CD4-positive, alpha-beta T cell (primary cell): ENCODE measurements around the gene SARNP. TPM values are rescaled to one million over a fixed set of nuclear protein-coding genes. Genes with fewer than 3 reads are reported as not detected.

Experiments
- ATAC-seq: fragments of 200-7000 bp; cut with Tn5 transposase; one replicate; pipeline ENCODE4 v1.10.0; 2022; ENCODE audit warnings: mild to moderate bottlenecking; ENCODE audit not compliant: poor library complexity
- CTCF ChIA-PET: fragments of 350-600 bp; sonication (Branson Sonifier 250); formaldehyde crosslinking; loops from one replicate; lab custom pipeline; 2021; ENCODE audit warnings: antibody characterized with exemption, inconsistent platforms; lab: Charles Lee
- POLR2A ChIA-PET: fragments of 350-600 bp; sonication (Branson Sonifier 250); formaldehyde crosslinking; loops from one replicate; lab custom pipeline; 2021; ENCODE audit warnings: antibody characterized with exemption, inconsistent platforms; lab: Charles Lee
- DNase-seq, 14 experiments: peaks; one replicate each; pipeline ENCODE4 v3.0.0-alpha.2; 2013 to 2020; ENCODE audit warnings: mixed read lengths in 2 of 14
- H3K27ac ChIP-seq, 2 donors: one replicate each; pipeline versions ENCODE4 v1.5.1 to v1.7.0; 2013; ENCODE audit warnings: low read length in 2 of 2, low read depth in 1 of 2, mild to moderate bottlenecking in 1 of 2
- H3K27me3 ChIP-seq, 2 experiments: 1 replicate in 1 of 2; 2 replicates in 1 of 2; pipeline versions ENCODE4 v1.6.1 to v1.7.0; 2013; ENCODE audit warnings: low read length in 2 of 2, control low read depth in 1 of 2, mild to moderate bottlenecking in 1 of 2, moderate library complexity in 1 of 2; ENCODE audit not compliant: insufficient read depth in 2 of 2, control insufficient read depth in 1 of 2
- H3K36me3 ChIP-seq: one replicate; pipeline ENCODE4 v1.6.1; 2013; ENCODE audit warnings: low read length, control low read depth; ENCODE audit not compliant: insufficient read depth
- H3K4me1 ChIP-seq: one replicate; pipeline ENCODE4 v1.6.1; 2013; ENCODE audit warnings: low read length, control low read depth; ENCODE audit not compliant: insufficient read depth
- H3K4me3 ChIP-seq: one replicate; pipeline ENCODE4 v1.5.1; 2013; ENCODE audit warnings: mild to moderate bottlenecking, low read length, moderate library complexity
- H3K9me3 ChIP-seq, 2 experiments: 1 replicate in 1 of 2; 2 replicates in 1 of 2; pipeline versions ENCODE4 v1.6.1 to v1.7.0; 2013; ENCODE audit warnings: low read length in 2 of 2, mild to moderate bottlenecking in 2 of 2, control low read depth in 1 of 2, moderate library complexity in 1 of 2; ENCODE audit not compliant: control insufficient read depth in 1 of 2, insufficient read depth in 1 of 2
- H3K27ac Mint-ChIP-seq: one replicate; pipeline ENCODE4 v1.8.0; 2020; ENCODE audit warnings: mixed read lengths
- H3K27me3 Mint-ChIP-seq: one replicate; pipeline ENCODE4 v1.8.0; 2021; ENCODE audit warnings: mixed read lengths
- H3K36me3 Mint-ChIP-seq: one replicate; pipeline ENCODE4 v1.8.0; 2021; ENCODE audit warnings: low read depth, mixed read lengths
- H3K4me1 Mint-ChIP-seq: one replicate; pipeline ENCODE4 v1.8.0; 2021; ENCODE audit warnings: low read depth, mixed read lengths
- H3K4me3 Mint-ChIP-seq: one replicate; pipeline ENCODE4 v1.8.0; 2020; ENCODE audit warnings: mild to moderate bottlenecking, mixed read lengths
- H3K9me3 Mint-ChIP-seq: one replicate; pipeline ENCODE4 v1.8.0; 2020; ENCODE audit warnings: mixed read lengths
- CTCF ChIP-seq: fragments of 200-600 bp; IDR thresholded peaks from one replicate; pipeline ENCODE4 v1.8.0; 2022; ENCODE audit warnings: antibody characterized with exemption, mild to moderate bottlenecking
- intact Hi-C, 2 experiments: fragments of 100-400 bp; cut with DNase I in 1 of 2; cut with micrococcal nuclease in 1 of 2; formaldehyde crosslinking; loops; one replicate each; pipeline versions ENCODE4 v1.15.1 to v1.9.0; 2023 to 2025; cut with DNase I, micrococcal nuclease
- total RNA-seq, 174 experiments: library from RNA in 2 of 174; stranded (reverse) in 2 of 174; gene quantifications; one replicate each; pipeline ENCODE4 v1.2.3 and lab custom pipeline; 2021 to 2026

Gene SARNP
- total RNA-seq, 2 experiments from 2014 or later, result 38.2 to 38.6 TPM

GRCh38 chr12:55718624-55719275, 98.8 kb downstream of the SARNP start:
- Histone ChIP-seq H3K27ac (no peak overlapping the region), H3K36me3 (peaks cover 18% of the 10 kb centered on the region), H3K4me1 (peaks cover 44% of the 10 kb centered on the region), H3K4me3 (no peak overlapping the region), H3K9me3 (no peaks in the 10 kb centered on the region), H3K27me3 (no peaks in the 10 kb centered on the region)
- DNase-seq (no peak), ATAC-seq (no peak)
- H3K4me1 Mint-ChIP-seq, result peaks cover 34% of the 10 kb centered on the region
- no peaks in the 10 kb centered on the region for H3K9me3 Mint-ChIP-seq
- H3K36me3 Mint-ChIP-seq, result peaks cover 21% of the 10 kb centered on the region
- CTCF ChIA-PET, result no interaction called here
- peak overlapping the region; percentile 12 for H3K27ac Mint-ChIP-seq
- H3K27me3 Mint-ChIP-seq, result peaks cover 4% of the 10 kb centered on the region
- POLR2A ChIA-PET, result interaction anchor here (0.9 to 1.3 kb wide), 3 partner anchors 10 to 207 kb away, joined by 3 to 4 read pairs (median 3); partner anchors contain the start of gene CD63
- no peak for TF ChIP-seq CTCF
- peak overlapping the region; percentile 54 for H3K4me3 Mint-ChIP-seq
- intact Hi-C loops, result no loop called here

GRCh38 chr12:55718015-55718414, 99.5 kb downstream of the SARNP start:
- DNase-seq, result no peak
- peaks cover 44% of the 10 kb centered on the region for H3K4me1 ChIP-seq
- H3K27ac ChIP-seq, result no peak overlapping the region
- intact Hi-C loops, result no loop called here
- no peaks in the 10 kb centered on the region for H3K9me3 ChIP-seq
- Mint-ChIP-seq H3K4me3 (peak overlapping the region; percentile 96), H3K27ac (peak overlapping the region; percentile 12), H3K9me3 (no peaks in the 10 kb centered on the region), H3K4me1 (peaks cover 34% of the 10 kb centered on the region), H3K36me3 (peaks cover 21% of the 10 kb centered on the region), H3K27me3 (peaks cover 4% of the 10 kb centered on the region)
- no peaks in the 10 kb centered on the region for H3K27me3 ChIP-seq
- ATAC-seq, result no peak
- H3K36me3 ChIP-seq, result peaks cover 18% of the 10 kb centered on the region
- CTCF ChIA-PET, result interaction anchor here (1.3 kb wide), 1 partner anchor 21 kb away, joined by 7 read pairs; no protein-coding TSS in a partner anchor
- POLR2A ChIA-PET, result interaction anchor here (1.3 kb wide), 2 partner anchors 11 to 111 kb away, joined by 3 to 4 read pairs; partner anchors contain the start of genes CD63 and DNAJC14
- no peak for TF ChIP-seq CTCF
- H3K4me3 ChIP-seq, result no peak overlapping the region

- Histone ChIP-seq H3K36me3 (peaks cover 18% of the 10 kb centered on the region), H3K9me3 (no peaks in the 10 kb centered on the region), H3K4me3 (peak overlapping the region; percentile 75), H3K27me3 (no peaks in the 10 kb centered on the region), H3K27ac (peak overlapping the region; percentile 93 to 94), H3K4me1 (peaks cover 44% of the 10 kb centered on the region)
- Mint-ChIP-seq H3K36me3 (peaks cover 21% of the 10 kb centered on the region), H3K27me3 (peaks cover 4% of the 10 kb centered on the region), H3K4me1 (peaks cover 34% of the 10 kb centered on the region), H3K9me3 (no peaks in the 10 kb centered on the region), H3K4me3 (peak overlapping the region; percentile 96), H3K27ac (peak overlapping the region; percentile 92)
- no peak for TF ChIP-seq CTCF
- ChIA-PET POLR2A (interaction anchor here (1.3 to 2.7 kb wide), 6 partner anchors 12 to 256 kb away, joined by 3 to 30 read pairs (median 12); partner anchors contain the start of genes CD63, DNAJC14, ORMDL2 and RAB5B), CTCF (interaction anchor here (1.3 kb wide), 1 partner anchor 21 kb away, joined by 7 read pairs; no protein-coding TSS in a partner anchor)
- peak in 2 of 14 experiments; percentile 30 to 34 for DNase-seq
- intact Hi-C loops, result no loop called here
- no peak for ATAC-seq
Measured at GRCh38 chr12:55717011-55718007, 100.2 kb downstream of the SARNP start.
